Suprapubic skin (tissue), 4 donors: Measurements from ENCODE around the gene ATP12A. TPM values are rescaled to one million over a fixed set of nuclear protein-coding genes. Genes with fewer than 3 reads are reported as not detected.

Source experiments
- DNase-seq, 2 donors: peaks; one replicate each; pipeline ENCODE4 v3.0.0-alpha.2; 2019; ENCODE audit warnings: low spot score in 2 of 2
- H3K27ac ChIP-seq: fragments of 200-600 bp; sonication (generic); one replicate; pipeline ENCODE4 v1.5.1; 2019
- H3K27me3 ChIP-seq: fragments of 200-600 bp; sonication (generic); one replicate; pipeline ENCODE4 v1.5.1; 2019
- H3K36me3 ChIP-seq: fragments of 200-600 bp; sonication (generic); one replicate; pipeline ENCODE4 v1.5.1; 2019
- H3K4me1 ChIP-seq: fragments of 200-600 bp; sonication (generic); one replicate; pipeline ENCODE4 v1.5.1; 2019
- H3K4me3 ChIP-seq: fragments of 200-600 bp; sonication (generic); one replicate; pipeline ENCODE4 v1.5.1; 2019; ENCODE audit warnings: mild to moderate bottlenecking
- H3K9me3 ChIP-seq: fragments of 200-600 bp; sonication (generic); one replicate; pipeline ENCODE4 v1.5.1; 2019
- EP300 ChIP-seq: sonication (generic); formaldehyde crosslinking; IDR thresholded peaks from one replicate; pipeline ENCODE4 v1.6.1; 2017; ENCODE audit warnings: antibody characterized with exemption
- POLR2A ChIP-seq, 2 donors: fragments of 450-650 bp; IDR thresholded peaks; one replicate each; pipeline ENCODE4 v1.6.1; 2017; ENCODE audit warnings: antibody characterized with exemption in 2 of 2, mild to moderate bottlenecking in 2 of 2, moderate library complexity in 2 of 2
- POLR2AphosphoS5 ChIP-seq, 3 donors: sonication (generic); formaldehyde crosslinking; IDR thresholded peaks; one replicate each; pipeline ENCODE4 v1.6.1; 2017; ENCODE audit warnings: antibody characterized with exemption in 3 of 3
- WGBS: methylation state at CpG from one replicate; pipeline ENCODE4 v1.1.5; 2018; 5-methylcytosine and 5-hydroxymethylcytosine counted together
- total RNA-seq, 4 donors: library from RNA; depleted of rRNA; stranded (reverse); fragments of >200 nt; gene quantifications; one replicate each; pipeline ENCODE4 v1.1.0, GENCODE V29; 2016
- TF ChIP-seq, protein P1 (sequence below), 2 donors: fragments of 200-600 bp in 1 of 2; fragments of 450-650 bp in 1 of 2; sonication (generic) in 1 of 2; IDR thresholded peaks; one replicate each; pipeline ENCODE4 v1.5.1; 2016 to 2019; ENCODE audit warnings: antibody characterized with exemption in 2 of 2, mild to moderate bottlenecking in 1 of 2, moderate library complexity in 1 of 2

ATP12A gene
- total RNA-seq, 4 donors from 2014 or later: 0.24 to 21.6 (median 5.6) TPM

DNA sequence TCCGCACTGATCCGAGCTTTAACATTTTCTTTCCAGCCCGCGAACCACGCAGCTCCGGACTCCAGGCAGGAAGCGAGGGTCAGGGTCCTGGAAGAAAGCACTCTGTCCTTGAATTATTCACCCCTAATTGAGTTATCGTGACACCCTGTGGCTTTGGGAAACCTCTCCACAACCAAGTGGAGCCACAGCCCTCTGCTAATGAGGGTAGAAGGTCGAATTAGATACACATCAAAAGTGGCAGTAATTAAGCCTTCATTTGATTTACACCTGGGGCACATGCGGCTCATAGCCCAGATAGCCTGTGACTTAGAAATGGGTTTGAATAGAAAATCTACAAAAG is 67.8 kb downstream of the ATP12A start:
- H3K4me3 ChIP-seq: peak overlapping the region; percentile 42
- DNase-seq: no peak
- TF ChIP-seq POLR2AphosphoS5 (IDR thresholded peaks at IDR 0.05) (no peak), EP300 (no peak), POLR2A (IDR thresholded peaks at IDR 0.05) (no peak)
- TF ChIP-seq, protein P1, sequence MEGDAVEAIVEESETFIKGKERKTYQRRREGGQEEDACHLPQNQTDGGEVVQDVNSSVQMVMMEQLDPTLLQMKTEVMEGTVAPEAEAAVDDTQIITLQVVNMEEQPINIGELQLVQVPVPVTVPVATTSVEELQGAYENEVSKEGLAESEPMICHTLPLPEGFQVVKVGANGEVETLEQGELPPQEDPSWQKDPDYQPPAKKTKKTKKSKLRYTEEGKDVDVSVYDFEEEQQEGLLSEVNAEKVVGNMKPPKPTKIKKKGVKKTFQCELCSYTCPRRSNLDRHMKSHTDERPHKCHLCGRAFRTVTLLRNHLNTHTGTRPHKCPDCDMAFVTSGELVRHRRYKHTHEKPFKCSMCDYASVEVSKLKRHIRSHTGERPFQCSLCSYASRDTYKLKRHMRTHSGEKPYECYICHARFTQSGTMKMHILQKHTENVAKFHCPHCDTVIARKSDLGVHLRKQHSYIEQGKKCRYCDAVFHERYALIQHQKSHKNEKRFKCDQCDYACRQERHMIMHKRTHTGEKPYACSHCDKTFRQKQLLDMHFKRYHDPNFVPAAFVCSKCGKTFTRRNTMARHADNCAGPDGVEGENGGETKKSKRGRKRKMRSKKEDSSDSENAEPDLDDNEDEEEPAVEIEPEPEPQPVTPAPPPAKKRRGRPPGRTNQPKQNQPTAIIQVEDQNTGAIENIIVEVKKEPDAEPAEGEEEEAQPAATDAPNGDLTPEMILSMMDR (IDR thresholded peaks at IDR 0.05): no peak
- 18% methylated on average over 9 of the region's 10 CpGs for WGBS
- H3K27me3 ChIP-seq: peaks cover 60% of the 10 kb centered on the region
- no peaks in the 10 kb centered on the region for H3K9me3 ChIP-seq
- H3K36me3 ChIP-seq: no peaks in the 10 kb centered on the region
- no peak overlapping the region for H3K27ac ChIP-seq
- H3K4me1 ChIP-seq: peaks cover 18% of the 10 kb centered on the region

GRCh38 chr13:24759197-24759596 is 79.0 kb downstream of the ATP12A start:
- Histone ChIP-seq H3K9me3 (no peaks in the 10 kb centered on the region), H3K4me3 (no peak overlapping the region), H3K36me3 (no peaks in the 10 kb centered on the region), H3K27ac (no peak overlapping the region), H3K27me3 (peaks cover 4% of the 10 kb centered on the region), H3K4me1 (no peaks in the 10 kb centered on the region)
- no peak for DNase-seq
- TF ChIP-seq EP300 (no peak), POLR2A (IDR thresholded peaks at IDR 0.05) (no peak), POLR2AphosphoS5 (IDR thresholded peaks at IDR 0.05) (no peak)
- TF ChIP-seq, protein P1 (IDR thresholded peaks at IDR 0.05): no peak

Other genes with a start within 250 kb of the ATP12A start
- gene PARP4, start 167.6 kb upstream of the ATP12A start, total RNA-seq: 10 to 100 TPM; 22.3 to 45.0 (median 24.2) TPM
- not detected for gene RNF17, start 83.8 kb downstream of the ATP12A start, total RNA-seq